HCT116 (cell line): ENCODE results near the gene POLR1A. TPM values are rescaled to one million over a fixed set of nuclear protein-coding genes. Genes with fewer than 3 reads are reported as not detected.

Experiments
- ATAC-seq: fragments of 200-7000 bp; cut with Tn5 transposase; 2 replicates; pipeline ENCODE4 v1.9.1; 2020; ENCODE audit warnings: mild to moderate bottlenecking, moderate library complexity
- BruUV-seq: library from RNA; stranded (reverse); fragments of 400-500 nt; replicated peaks from 2 replicates; lab custom pipeline; 2021; lab: Mats Ljungman, UMichigan
- CTCF ChIA-PET: fragments of 300-600 bp; sonication (Branson Sonifier 250); formaldehyde crosslinking; loops from one replicate; lab custom pipeline; 2021; ENCODE audit warnings: antibody characterized with exemption; lab: Charles Lee
- POLR2A ChIA-PET: fragments of 300-600, 350-600 bp; sonication (Branson Sonifier 250); formaldehyde crosslinking; loops from one replicate; lab custom pipeline; 2021; ENCODE audit warnings: antibody characterized with exemption; lab: Charles Lee
- RAD21 ChIA-PET, 2 experiments: fragments of 300-600 bp; sonication (Branson Sonifier 250); formaldehyde crosslinking; loops; one replicate each; lab custom pipeline; 2023; ENCODE audit warnings: low total read pairs in 2 of 2; ENCODE audit not compliant: uncharacterized antibody in 2 of 2, unreplicated experiment in 2 of 2, low non-redundant PET in 1 of 2; lab: Charles Lee
- DNase-seq: peaks from one replicate; pipeline ENCODE4 v3.0.0-alpha.2; 2010; ENCODE audit warnings: low read depth, low spot score
- H2AFZ ChIP-seq: fragments of 200-600 bp; shearing (Covaris generic), sonication (generic); 2 replicates; pipeline ENCODE4 v1.6.1; 2017; ENCODE audit warnings: low read depth, mixed run types, mixed read lengths, antibody characterized with exemption, low read length; ENCODE audit not compliant: poor library complexity, severe bottlenecking
- H3K27ac ChIP-seq: 2 replicates; pipeline ENCODE4 v1.5.1; 2012; ENCODE audit warnings: low read depth, low read length
- H3K27me3 ChIP-seq: fragments of 200-600 bp; sonication (generic); 2 replicates; pipeline ENCODE4 v1.6.1; 2016; ENCODE audit warnings: mixed run types, low read length, mixed read lengths; ENCODE audit not compliant: insufficient read depth
- H3K36me3 ChIP-seq, 2 experiments: fragments of 200-500 bp in 1 of 2; fragments of 200-600 bp in 1 of 2; sonication (Bioruptor generic) in 1 of 2; sonication (generic) in 1 of 2; 2 replicates each; pipeline versions ENCODE4 v1.5.1 to v1.6.1; 2014 to 2016; ENCODE audit warnings: low read length in 2 of 2, inconsistent platforms in 1 of 2, mixed read lengths in 1 of 2, mixed run types in 1 of 2; ENCODE audit not compliant: insufficient read depth in 2 of 2, control insufficient read depth in 1 of 2
- H3K4me1 ChIP-seq, 2 experiments: fragments of 200-600 bp in 1 of 2; sonication (generic) in 1 of 2; 2 replicates each; pipeline versions ENCODE4 v1.5.1 to v1.6.1; 2012 to 2017; ENCODE audit warnings: low read length in 2 of 2, inconsistent platforms in 1 of 2, mild to moderate bottlenecking in 1 of 2, mixed read lengths in 1 of 2, mixed run types in 1 of 2, moderate library complexity in 1 of 2; ENCODE audit not compliant: insufficient read depth in 2 of 2, control insufficient read depth in 1 of 2
- H3K4me2 ChIP-seq: fragments of 200-600 bp; sonication (generic); 2 replicates; pipeline ENCODE4 v1.6.1; 2017; ENCODE audit warnings: mixed run types, low read length, mixed read lengths
- H3K4me3 ChIP-seq, 2 experiments: fragments of 200-600 bp in 1 of 2; sonication (generic) in 1 of 2; replicated peaks in 1 of 2; 2 replicates each; pipeline ENCODE4 v1.5.1; 2011 to 2016; ENCODE audit warnings: low read length in 2 of 2, control low read depth in 1 of 2, low read depth in 1 of 2, mild to moderate bottlenecking in 1 of 2, mixed read lengths in 1 of 2, mixed run types in 1 of 2
- H3K79me2 ChIP-seq: fragments of 200-600 bp; sonication (generic); 2 replicates; pipeline ENCODE4 v1.6.1; 2017; ENCODE audit warnings: mild to moderate bottlenecking, mixed run types, low read length, moderate library complexity, mixed read lengths; ENCODE audit not compliant: insufficient read depth
- H3K9ac ChIP-seq: fragments of 200-600 bp; sonication (generic); 2 replicates; pipeline ENCODE4 v1.6.1; 2016; ENCODE audit warnings: low read length, mixed read lengths
- H3K9me2 ChIP-seq: fragments of 200-600 bp; sonication (generic), shearing (Covaris generic); 2 replicates; pipeline ENCODE4 v1.6.1; 2017; ENCODE audit warnings: mixed run types, mild to moderate bottlenecking, moderate library complexity; ENCODE audit not compliant: insufficient read depth
- H3K9me3 ChIP-seq, 2 experiments: fragments of 200-500 bp in 1 of 2; fragments of 200-600 bp in 1 of 2; sonication (Bioruptor generic) in 1 of 2; sonication (generic) in 1 of 2; 2 replicates each; pipeline ENCODE4 v1.6.1; 2014 to 2017; ENCODE audit warnings: low read length in 2 of 2, mixed read lengths in 2 of 2, inconsistent platforms in 1 of 2, low read depth in 1 of 2, mild to moderate bottlenecking in 1 of 2, mixed run types in 1 of 2, moderate library complexity in 1 of 2; ENCODE audit not compliant: control insufficient read depth in 1 of 2, insufficient read depth in 1 of 2
- H4K20me1 ChIP-seq: fragments of 200-600 bp; sonication (generic), shearing (Covaris generic); 2 replicates; pipeline ENCODE4 v1.6.1; 2017; ENCODE audit warnings: mixed run types, mild to moderate bottlenecking, moderate library complexity; ENCODE audit not compliant: insufficient read depth
- CBX3 ChIP-seq: IDR thresholded peaks from 2 replicates; pipeline ENCODE4 v1.6.1; 2012; ENCODE audit warnings: low read depth
- CEBPB ChIP-seq: IDR thresholded peaks from 2 replicates; pipeline ENCODE4 v1.6.1; 2012; ENCODE audit warnings: low read depth
- CTCF ChIP-seq, 3 experiments: fragments of 200-600 bp in 1 of 3; sonication (generic) in 1 of 3; IDR thresholded peaks in 2 of 3; conservative IDR thresholded peaks in 1 of 3; 2 replicates each; pipeline ENCODE4 v1.5.1; 2012 to 2017; ENCODE audit warnings: low read depth in 2 of 3, low read length in 2 of 3, antibody characterized with exemption in 1 of 3, borderline replicate concordance in 1 of 3, control low read depth in 1 of 3, mild to moderate bottlenecking in 1 of 3, mixed read lengths in 1 of 3, mixed run types in 1 of 3, moderate library complexity in 1 of 3; ENCODE audit not compliant: insufficient read depth in 1 of 3
- EGR1 ChIP-seq: IDR thresholded peaks from 2 replicates; pipeline ENCODE4 v1.6.1; 2012; ENCODE audit warnings: low read depth
- POLR2AphosphoS5 ChIP-seq: IDR thresholded peaks from 2 replicates; pipeline ENCODE4 v1.6.1; 2011; ENCODE audit warnings: mild to moderate bottlenecking, low read depth, low read length, moderate library complexity
- RAD21 ChIP-seq: IDR thresholded peaks from 2 replicates; pipeline ENCODE4 v1.6.1; 2012; ENCODE audit warnings: low read depth, mild to moderate bottlenecking
- SP1 ChIP-seq: IDR thresholded peaks from 2 replicates; pipeline ENCODE4 v1.6.1; 2012; ENCODE audit warnings: low read depth
- ZNF274 ChIP-seq: fragments of 200-500 bp; sonication (Bioruptor generic); IDR thresholded peaks from 2 replicates; pipeline ENCODE4 v1.6.1; 2014; ENCODE audit warnings: mild to moderate bottlenecking, low read depth, low read length, inconsistent platforms
- intact Hi-C: fragments of 100-400 bp; cut with micrococcal nuclease; formaldehyde crosslinking; loops from 2 replicates; pipeline ENCODE4 v1.10.0; 2022
- total RNA-seq: library from RNA; stranded (reverse); gene quantifications from one replicate; pipeline ENCODE4 v1.2.1, GENCODE V29; 2021; ENCODE audit not compliant: unreplicated experiment

Gene POLR1A
- total RNA-seq, 1 experiment from 2014 or later, result 46.6 TPM

- DNase-seq (no peak), ATAC-seq (no peak)
- H3K36me3 ChIP-seq, result peaks cover 29 to 50% of the 10 kb centered on the region in 2 experiments
- no peak overlapping the region for H2AFZ ChIP-seq
- H3K79me2 ChIP-seq, result 0 out of 2 replicates have a peak, but pooled peaks cover 6% of the 10 kb centered on the region
- intact Hi-C loops, result loop anchor here (1.0 kb wide), 1 partner anchor 252 kb away; no protein-coding TSS in a partner anchor
- H3K9ac ChIP-seq, result no peak overlapping the region
- no peaks in the 10 kb centered on the region for H3K27me3 ChIP-seq
- no peaks in the 10 kb centered on the region for H3K9me2 ChIP-seq
- no peaks in the 10 kb centered on the region for H4K20me1 ChIP-seq
- TF ChIP-seq CTCF (IDR thresholded peaks at IDR 0.05 in 2 of 3, conservative IDR thresholded peaks at IDR 0.05 in 1 of 3; ENCODE audit: borderline replicate concordance in 1 of 3, insufficient read depth in 1 of 3, low read depth in 2 of 3, low read length in 2 of 3) (peak in 2 of 3 experiments; percentile 39 to 55; a peak in 3 of 6 replicates), EGR1 (no peak), SP1 (no peak), ZNF274 (no peak), POLR2AphosphoS5 (no peak), CEBPB (no peak), RAD21 (peak; percentile 72), CBX3 (no peak)
- H3K27ac ChIP-seq, result no peak overlapping the region
- no peak overlapping the region for H3K4me2 ChIP-seq
- H3K4me1 ChIP-seq, result no peaks in the 10 kb centered on the region
- RAD21 ChIA-PET, result interaction anchor here (0.8 to 3.5 kb wide), 3 partner anchors 248 to 252 kb away, joined by 3 to 22 read pairs (median 6); no protein-coding TSS in a partner anchor
- POLR2A ChIA-PET, result no interaction called here
- no peaks in the 10 kb centered on the region for H3K9me3 ChIP-seq
- H3K4me3 ChIP-seq, result no peak overlapping the region
- no TSS peak for BruUV-seq
- CTCF ChIA-PET, result interaction anchor here (1.0 to 6.7 kb wide), 5 partner anchors 43 to 350 kb away, joined by 4 to 95 read pairs (median 4); no protein-coding TSS in a partner anchor
Observed at GRCh38 chr2:86078774-86079545, 26.7 kb downstream of the POLR1A start.
